ENCODE results near the gene LUC7L. TPM values are rescaled to one million over a fixed set of nuclear protein-coding genes. Genes with fewer than 3 reads are reported as not detected.

The LUC7L gene
- total RNA-seq, 1 donor from 2014 or later: 109 TPM

GRCh38 chr16:265002-265529 lies 35.8 kb upstream of the LUC7L start:
- peaks cover 14% of the 10 kb centered on the region for H3K27me3 ChIP-seq (ENCODE audit: control insufficient read depth, insufficient read depth, low read length)
- no peak for DNase-seq (ENCODE audit: low read depth)
- H3K4me3 ChIP-seq (ENCODE audit: low read depth, low read length): no peak overlapping the region
- no peaks in the 10 kb centered on the region for H3K36me3 ChIP-seq (ENCODE audit: control insufficient read depth, insufficient read depth, low read length)
- no peak for TF ChIP-seq CTCF (IDR thresholded peaks at IDR 0.05; ENCODE audit: insufficient read depth, low read length, poor library complexity, severe bottlenecking)

- no peaks in the 10 kb centered on the region for H3K36me3 ChIP-seq (ENCODE audit: control insufficient read depth, insufficient read depth, low read length)
- DNase-seq (ENCODE audit: low read depth): no peak
- TF ChIP-seq CTCF (IDR thresholded peaks at IDR 0.05; ENCODE audit: insufficient read depth, low read length, poor library complexity, severe bottlenecking): no peak
- no peak overlapping the region for H3K4me3 ChIP-seq (ENCODE audit: low read depth, low read length)
- H3K27me3 ChIP-seq (ENCODE audit: control insufficient read depth, insufficient read depth, low read length): peaks cover 11% of the 10 kb centered on the region
These were observed 35.2 kb upstream of the LUC7L start for GRCh38 chr16:264440-264951.

GRCh38 chr16:263944-264343 lies 34.7 kb upstream of the LUC7L start:
- H3K27me3 ChIP-seq (ENCODE audit: control insufficient read depth, insufficient read depth, low read length): peaks cover 5% of the 10 kb centered on the region
- TF ChIP-seq CTCF (IDR thresholded peaks at IDR 0.05; ENCODE audit: insufficient read depth, low read length, poor library complexity, severe bottlenecking): no peak
- DNase-seq (ENCODE audit: low read depth): no peak
- H3K4me3 ChIP-seq (ENCODE audit: low read depth, low read length): no peak overlapping the region
- no peaks in the 10 kb centered on the region for H3K36me3 ChIP-seq (ENCODE audit: control insufficient read depth, insufficient read depth, low read length)

GRCh38 chr16:263182-263774 lies 34.0 kb upstream of the LUC7L start:
- no peak for DNase-seq (ENCODE audit: low read depth)
- H3K27me3 ChIP-seq (ENCODE audit: control insufficient read depth, insufficient read depth, low read length): no peaks in the 10 kb centered on the region
- TF ChIP-seq CTCF (IDR thresholded peaks at IDR 0.05; ENCODE audit: insufficient read depth, low read length, poor library complexity, severe bottlenecking): no peak
- no peaks in the 10 kb centered on the region for H3K36me3 ChIP-seq (ENCODE audit: control insufficient read depth, insufficient read depth, low read length)
- no peak overlapping the region for H3K4me3 ChIP-seq (ENCODE audit: low read depth, low read length)

GRCh38 chr16:262121-262745 lies 33.0 kb upstream of the LUC7L start:
- TF ChIP-seq CTCF (IDR thresholded peaks at IDR 0.05; ENCODE audit: insufficient read depth, low read length, poor library complexity, severe bottlenecking): no peak
- H3K36me3 ChIP-seq (ENCODE audit: control insufficient read depth, insufficient read depth, low read length): no peaks in the 10 kb centered on the region

More at GRCh38 chr16:262121-262745, 33.0 kb upstream of the LUC7L start:
- no peak for DNase-seq (ENCODE audit: low read depth)
- Histone ChIP-seq H3K27me3 (ENCODE audit: control insufficient read depth, insufficient read depth, low read length) (no peaks in the 10 kb centered on the region), H3K4me3 (ENCODE audit: low read depth, low read length) (no peak overlapping the region)

Data from kidney epithelial cell (primary cell).